HEK293T (cell line): ENCODE data around the gene POGZ.

Source experiments
- BHLHE40 ChIP-seq: fragments of 450-650 bp; IDR thresholded peaks from 2 replicates; pipeline ENCODE4 v1.6.1; 2016; ENCODE audit warnings: mild to moderate bottlenecking, moderate library complexity, borderline replicate concordance
- HDGF ChIP-seq: fragments of 450-650 bp; IDR thresholded peaks from 2 replicates; pipeline ENCODE4 v1.6.1; 2017; ENCODE audit warnings: antibody characterized with exemption, borderline replicate concordance
- ZNF384 ChIP-seq: fragments of 450-650 bp; IDR thresholded peaks from 2 replicates; pipeline ENCODE4 v1.6.1; 2016

- TF ChIP-seq BHLHE40, result no peak
- no peak for TF ChIP-seq HDGF
- no peak for TF ChIP-seq ZNF384
These were observed 39.5 kb downstream of the POGZ start for GRCh38 chr1:151419819-151420218.
